ENCODE measurements around the gene POLR2E. TPM values are rescaled to one million over a fixed set of nuclear protein-coding genes. Genes with fewer than 3 reads are reported as not detected.

The POLR2E gene
- polyA plus RNA-seq, 3 donors: 162 to 168 (median 165) TPM

DNA sequence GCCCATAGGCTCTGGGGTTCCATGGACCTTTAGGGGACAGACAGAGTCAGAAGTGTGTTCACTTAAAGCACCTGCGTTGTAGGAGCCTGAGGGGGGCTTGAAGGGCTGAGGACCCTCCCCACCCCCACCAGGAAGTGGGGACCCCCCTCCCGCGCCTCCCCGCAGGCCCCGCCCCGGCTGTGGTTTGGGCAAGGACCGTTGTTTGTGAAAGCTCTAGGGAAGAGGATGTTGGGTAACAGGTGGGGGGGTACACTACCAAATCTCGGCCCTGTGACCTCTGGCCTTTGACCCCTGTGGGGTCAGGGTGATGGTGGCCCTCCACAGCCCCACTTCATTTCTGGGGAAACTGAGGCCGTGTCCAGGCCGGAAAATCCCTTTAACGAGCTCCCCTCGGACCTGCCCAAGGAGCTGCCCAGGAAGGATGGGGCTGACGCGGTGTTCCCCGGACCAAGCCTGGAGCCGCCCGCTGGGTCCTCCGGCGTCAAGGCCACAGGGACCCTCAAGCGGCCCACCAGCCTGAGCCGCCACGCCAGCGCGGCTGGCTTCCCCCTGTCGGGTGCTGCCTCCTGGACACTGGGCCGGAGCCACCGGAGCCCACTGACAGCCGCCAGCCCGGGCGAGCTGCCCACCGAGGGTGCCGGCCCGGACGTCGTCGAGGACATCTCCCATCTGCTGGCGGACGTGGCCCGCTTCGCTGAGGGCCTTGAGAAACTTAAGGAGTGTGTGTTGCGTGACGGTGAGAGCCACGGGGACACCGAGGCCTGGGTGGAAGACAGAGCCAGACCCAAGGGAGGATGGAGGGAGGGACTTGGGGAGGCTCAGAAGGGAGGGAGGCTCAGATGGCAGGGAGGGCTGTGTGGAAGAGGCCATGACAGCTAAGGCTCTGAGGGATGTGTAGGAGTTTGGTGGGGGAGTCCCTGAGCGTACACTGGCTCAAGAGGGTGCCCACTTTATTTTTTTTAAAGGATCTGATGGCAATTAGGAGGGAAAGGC lies 26.9 kb downstream of the POLR2E start:
- DNase-seq: no peak

DNA sequence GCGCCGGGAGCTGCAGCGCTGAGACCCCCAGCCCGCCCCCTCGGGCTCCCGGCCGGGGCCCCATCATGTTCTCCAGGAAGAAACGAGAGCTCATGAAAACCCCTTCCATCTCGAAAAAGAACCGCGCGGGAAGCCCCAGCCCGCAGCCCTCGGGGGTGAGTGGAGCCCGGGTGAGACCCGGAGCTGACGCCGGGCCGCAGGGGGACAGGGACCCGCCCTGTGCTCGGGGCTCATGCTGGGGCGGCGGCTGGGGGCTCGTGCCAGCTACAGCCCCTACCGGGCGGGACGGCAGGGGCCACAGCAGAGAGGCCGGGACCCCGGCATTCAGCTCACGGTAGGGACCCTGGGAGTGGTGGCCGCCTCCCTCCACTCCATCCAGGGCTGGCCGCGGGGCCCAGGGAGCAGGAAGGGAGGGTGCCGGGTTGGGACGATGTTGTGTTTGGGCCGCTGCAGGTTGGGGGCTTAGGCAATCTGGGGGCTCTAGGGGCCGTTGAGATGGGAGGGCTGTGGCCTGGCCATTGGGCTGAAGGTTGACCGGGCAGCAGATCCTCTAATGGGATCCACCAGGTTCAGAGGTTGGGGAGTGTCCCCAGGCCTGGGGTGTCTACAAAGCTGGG lies 27.7 kb downstream of the POLR2E start:
- no peak for DNase-seq

DNA sequence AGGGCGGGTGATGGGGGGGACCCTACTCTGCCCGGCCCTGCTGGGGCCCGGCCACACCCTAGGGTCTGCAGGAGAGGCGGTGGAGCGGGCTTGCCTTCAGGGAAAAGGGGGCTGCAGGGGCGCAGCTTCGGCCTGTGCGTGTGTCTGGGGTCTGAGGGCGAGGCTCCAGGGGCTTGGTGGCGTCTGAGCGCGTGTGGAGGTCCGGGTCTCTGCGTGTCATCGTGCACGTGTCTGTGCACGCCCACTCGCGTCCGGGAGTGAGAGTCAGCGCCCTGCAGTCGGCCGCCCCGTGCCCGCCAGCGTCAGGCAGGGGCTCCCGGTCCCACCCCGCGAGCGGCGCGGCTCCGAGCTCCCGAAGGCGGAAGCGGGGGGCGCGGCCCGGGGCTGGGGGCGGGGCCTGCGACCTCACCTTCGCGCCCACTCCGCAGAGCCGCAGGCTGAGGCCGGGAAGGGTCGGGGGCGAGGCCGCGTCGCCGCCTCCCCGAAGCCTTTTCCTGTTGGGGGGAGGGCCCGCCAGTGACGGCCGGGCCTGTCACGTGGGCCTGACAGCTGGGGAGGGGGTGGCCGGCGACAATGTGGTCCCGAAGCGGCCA lies 28.3 kb downstream of the POLR2E start, which contains the start of gene ARHGAP45:
Gene ARHGAP45 (plus strand): TSS at position 420 of the 593 bp plus-strand sequence. CDS start 239 bp downstream, outside the sequence.
- DNase-seq: no peak

DNA sequence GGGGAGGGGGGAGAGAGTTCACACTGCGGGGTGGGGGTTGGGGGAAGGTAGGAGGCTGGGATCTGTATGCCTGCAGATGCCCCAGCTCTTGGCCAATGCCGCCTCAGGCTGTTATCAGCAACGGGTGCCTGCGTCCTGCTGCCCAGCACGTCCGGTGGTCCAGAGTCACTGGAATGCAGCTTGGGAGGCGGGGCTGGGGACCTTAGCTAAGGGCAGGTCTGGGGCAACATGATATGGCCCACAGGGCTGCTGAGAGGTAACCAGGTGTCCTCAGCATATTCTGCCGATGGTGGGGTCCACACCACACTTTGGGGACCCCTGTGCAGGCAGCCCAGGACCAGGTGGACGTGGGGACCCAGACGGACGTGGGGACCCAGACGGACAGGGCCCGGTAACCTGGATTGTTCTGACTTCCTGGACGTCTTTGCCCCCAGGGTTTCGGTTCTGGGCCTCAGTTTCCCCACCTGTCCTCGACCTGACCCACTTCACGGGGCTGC lies 28.9 kb downstream of the POLR2E start:
- DNase-seq: no peak

DNA sequence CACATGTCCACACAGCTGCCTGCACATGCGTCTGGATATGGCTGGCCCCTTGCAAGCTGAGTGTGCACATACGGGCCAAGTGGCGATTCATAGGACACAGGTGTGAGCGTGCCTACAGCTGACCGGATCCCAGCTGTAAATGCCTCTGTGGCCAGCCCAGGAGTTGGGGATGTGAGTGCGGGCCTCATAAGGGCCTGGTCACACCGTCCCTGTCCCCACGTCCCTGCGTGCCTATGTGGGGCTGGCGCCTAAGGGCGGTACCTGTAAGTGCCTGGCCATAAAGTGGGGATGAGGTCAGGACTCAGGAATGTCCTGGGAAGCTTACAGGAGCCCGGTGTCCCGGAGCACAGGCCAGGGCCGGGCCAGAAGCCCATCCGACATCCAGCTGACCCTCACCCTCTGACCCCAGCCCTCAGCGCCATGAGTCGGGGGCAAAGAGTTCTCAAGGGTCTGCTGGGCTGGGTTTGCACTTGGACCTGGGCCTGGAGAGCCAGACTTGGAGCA lies 29.5 kb downstream of the POLR2E start:
- no peak for DNase-seq

DNA sequence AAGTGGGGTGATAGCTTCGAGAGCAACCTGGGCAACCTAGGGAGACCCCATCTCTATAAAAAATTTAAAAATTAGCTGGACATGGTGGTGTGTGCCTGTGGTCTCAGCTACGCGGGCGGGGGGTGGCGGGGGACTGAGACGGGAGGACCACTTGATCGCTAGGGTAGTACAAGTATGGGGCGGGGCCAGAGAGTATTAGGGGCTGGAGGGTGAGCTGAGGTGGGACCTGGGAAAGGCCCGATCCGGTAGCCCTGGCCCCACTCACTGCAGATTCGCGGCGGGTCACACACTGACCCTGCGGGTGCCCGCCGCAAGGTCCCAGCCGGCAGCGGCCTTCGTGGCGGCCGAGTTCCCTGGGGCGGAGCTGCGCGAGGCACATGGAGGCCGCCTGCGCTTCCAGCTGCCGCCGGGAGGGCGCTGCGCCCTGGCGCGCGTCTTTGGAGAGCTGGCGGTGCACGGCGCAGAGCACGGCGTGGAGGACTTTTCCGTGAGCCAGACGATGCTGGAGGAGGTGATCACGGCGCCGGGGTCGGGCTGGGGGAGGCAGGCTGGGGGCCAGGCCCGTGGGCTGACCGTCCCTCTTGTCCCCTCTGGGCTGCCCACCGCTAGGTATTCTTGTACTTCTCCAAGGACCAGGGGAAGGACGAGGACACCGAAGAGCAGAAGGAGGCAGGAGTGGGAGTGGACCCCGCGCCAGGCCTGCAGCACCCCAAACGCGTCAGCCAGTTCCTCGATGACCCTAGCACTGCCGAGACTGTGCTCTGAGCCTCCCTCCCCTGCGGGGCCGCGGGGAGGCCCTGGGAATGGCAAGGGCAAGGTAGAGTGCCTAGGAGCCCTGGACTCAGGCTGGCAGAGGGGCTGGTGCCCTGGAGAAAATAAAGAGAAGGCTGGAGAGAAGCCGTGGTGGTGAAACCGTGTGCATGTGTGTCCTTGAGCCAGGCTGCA lies 30.2 kb downstream of the POLR2E start:
- DNase-seq: no peak

DNA sequence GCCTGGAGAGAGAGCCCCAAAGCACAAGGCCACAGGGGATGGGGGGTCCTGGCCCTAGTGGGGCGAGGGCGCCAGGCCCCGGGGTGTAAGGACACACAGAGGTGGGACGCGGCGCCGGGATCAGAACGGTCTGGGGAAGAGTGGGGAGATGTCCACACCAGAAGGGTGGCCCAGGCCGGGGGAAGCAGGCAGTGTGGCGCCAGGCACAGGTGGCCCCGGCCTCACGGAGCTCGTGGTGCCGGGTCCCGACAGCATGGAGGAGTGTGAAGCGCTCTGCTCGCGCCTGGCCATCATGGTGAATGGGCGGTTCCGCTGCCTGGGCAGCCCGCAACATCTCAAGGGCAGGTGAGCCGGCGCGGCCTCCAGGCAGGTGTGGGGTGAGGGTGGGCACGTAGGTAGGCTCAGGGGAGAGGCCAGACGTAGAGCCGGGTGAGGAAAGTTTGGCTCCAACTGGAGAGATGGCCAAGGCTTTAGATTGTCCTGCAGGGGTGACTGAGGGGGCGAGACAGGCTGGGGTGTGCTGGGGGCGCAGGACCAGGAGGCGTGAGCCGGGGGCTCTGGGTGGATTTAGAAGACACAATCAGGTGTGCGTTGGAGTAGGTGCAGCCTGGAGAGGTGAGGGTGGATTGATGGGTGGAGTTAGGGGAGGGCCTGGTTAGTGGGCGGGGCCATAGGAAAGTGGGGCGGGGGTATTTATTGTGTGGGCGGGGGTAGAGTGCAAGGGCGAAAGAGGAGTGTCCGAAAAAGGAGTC lies 31.1 kb downstream of the POLR2E start:
- no peak for DNase-seq

DNA sequence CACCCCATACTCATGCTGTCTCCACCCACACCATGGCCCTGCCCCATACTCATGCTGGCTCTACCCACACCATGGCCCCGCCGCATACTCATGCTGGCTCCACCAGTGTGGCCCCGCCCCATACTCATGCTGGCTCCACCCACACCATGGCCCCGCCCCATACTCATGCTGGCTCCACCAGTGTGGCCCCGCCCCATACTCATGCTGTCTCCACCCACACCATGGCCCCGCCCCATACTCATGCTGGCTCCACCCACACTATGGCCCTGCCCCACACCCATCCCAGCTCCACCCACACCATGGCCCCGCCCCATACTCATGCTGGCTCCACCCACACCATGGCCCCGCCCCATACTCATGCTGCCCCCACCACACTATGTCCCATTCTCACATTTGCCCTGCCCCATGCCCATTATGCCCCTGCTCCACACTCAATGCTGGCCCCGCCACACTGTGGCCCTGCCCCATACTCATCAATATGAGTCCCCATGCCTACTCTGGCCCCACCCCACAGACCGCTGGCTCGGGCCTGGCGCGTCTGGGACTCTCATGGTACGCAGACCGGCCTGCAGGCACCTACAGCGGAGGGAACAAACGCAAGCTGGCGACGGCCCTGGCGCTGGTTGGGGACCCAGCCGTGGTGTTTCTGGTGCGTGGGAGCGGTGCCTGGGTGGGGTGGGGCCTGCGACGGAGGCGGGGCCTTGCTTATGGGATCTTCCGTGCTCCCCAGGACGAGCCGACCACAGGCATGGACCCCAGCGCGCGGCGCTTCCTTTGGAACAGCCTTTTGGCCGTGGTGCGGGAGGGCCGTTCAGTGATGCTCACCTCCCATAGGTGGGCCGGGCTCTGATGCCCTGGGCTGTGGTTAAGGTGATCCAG lies 31.9 kb downstream of the POLR2E start:
- no peak for DNase-seq

DNA sequence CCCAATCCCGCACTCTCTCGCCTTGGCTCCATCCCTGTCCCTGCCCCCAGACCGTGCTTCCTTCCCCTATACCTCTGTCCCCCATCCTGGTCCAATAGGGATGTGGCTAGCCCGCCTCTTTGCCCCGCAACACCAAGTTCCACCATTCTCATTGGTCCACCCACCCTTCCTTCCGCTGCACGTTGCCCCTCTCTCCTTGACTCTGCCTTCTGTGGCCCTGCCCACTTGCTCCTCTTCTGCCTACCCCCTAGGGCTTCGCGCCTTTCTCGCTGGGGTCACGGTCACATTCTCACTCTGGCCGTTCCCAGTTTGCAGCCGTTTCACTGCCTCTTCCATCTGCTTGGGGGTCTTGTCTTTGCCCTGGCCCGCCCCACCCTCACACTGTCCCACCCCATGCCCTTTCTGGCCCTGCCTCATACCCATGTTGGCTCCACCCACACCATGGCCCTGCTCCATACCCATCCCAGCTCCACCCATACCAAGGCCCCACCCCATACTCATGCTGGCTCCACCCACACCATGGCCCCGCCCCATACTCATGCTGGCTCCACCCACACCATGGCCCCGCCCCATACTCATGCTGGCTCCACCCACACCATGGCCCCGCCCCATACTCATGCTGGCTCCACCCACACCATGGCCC lies 32.7 kb downstream of the POLR2E start:
- no peak for DNase-seq

DNA sequence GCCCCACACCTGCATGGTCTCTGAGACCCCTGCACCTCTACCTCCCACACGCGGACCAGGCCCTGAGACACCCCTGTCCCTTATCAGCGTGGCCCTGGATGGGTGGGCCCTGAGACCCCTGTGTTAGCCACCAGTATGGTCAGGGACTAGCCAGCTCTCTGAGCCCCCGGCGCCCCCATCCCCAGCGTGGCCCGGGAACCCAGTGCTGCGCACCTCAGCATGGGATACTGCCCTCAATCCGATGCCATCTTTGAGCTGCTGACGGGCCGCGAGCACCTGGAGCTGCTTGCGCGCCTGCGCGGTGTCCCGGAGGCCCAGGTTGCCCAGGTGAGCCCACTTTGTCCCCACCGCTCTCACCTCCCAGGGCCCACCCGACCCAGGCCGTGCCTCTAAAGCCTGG lies 33.2 kb downstream of the POLR2E start:
- no peak for DNase-seq

DNA sequence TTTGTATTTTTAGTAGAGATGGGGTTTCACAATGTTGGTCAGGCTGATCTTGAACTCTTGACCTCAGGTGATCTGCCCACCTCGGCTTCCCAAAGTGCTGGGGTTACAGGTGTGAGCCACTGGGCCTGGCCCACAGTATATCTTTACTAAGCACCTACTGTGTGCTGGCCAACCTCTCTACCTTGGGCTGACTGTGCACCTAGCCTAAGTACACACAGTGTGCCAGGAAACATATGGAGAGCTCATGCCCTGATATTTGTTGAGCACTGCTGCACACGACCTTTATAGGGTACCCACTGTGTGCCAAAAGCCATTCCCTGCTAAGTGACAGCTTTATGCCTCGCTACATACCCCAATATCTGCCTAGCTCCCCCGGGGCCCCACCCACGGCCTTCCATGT lies 34.5 kb downstream of the POLR2E start:
- no peak for DNase-seq

DNA sequence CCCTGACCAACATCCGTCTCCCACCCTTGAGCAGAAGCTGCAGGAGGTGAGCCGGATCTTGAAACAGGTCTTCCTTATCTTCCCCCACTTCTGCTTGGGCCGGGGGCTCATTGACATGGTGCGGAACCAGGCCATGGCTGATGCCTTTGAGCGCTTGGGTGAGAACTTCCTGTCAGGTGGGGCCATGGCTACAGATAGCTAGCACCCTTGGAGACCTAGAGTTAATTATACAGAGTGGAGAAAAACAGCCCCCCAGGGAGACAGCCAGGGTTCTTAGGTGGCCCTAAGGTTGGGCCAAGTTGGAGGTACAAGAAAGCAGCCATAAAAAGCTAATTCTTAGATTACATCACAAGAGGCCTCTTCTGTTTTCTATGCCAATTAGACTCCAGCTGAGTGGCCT lies 37.1 kb downstream of the POLR2E start:
- DNase-seq: no peak

DNA sequence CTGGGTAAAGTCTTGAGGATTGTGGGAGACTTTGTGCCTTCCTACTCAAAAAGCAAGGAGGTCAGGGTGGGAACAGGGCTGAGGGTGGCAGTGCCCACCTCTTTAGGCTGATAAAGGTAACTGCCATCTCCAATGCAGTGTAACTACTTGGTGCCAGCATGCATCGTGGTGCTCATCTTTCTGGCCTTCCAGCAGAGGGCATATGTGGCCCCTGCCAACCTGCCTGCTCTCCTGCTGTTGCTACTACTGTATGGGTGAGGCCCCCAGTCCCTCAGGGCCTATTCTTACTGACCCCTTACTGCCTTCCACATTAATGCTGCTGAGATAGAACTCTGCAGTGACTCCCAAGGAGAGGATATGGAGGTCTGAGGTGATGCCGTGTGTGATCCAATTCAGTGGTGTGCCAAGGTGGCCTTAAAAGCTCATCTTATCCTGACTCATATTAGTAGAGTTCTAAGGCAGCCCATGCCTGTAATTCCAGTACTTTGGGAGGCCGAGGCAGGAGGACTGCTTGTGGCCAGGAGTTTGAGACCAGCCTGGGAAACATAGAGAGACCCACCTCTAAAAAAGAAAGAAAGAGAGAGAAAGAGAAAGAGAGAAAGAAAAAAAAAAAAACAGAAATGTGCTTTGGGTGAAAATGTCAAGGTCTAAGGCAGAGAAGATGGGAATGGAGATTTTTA lies 37.9 kb downstream of the POLR2E start:
- DNase-seq: no peak

DNA sequence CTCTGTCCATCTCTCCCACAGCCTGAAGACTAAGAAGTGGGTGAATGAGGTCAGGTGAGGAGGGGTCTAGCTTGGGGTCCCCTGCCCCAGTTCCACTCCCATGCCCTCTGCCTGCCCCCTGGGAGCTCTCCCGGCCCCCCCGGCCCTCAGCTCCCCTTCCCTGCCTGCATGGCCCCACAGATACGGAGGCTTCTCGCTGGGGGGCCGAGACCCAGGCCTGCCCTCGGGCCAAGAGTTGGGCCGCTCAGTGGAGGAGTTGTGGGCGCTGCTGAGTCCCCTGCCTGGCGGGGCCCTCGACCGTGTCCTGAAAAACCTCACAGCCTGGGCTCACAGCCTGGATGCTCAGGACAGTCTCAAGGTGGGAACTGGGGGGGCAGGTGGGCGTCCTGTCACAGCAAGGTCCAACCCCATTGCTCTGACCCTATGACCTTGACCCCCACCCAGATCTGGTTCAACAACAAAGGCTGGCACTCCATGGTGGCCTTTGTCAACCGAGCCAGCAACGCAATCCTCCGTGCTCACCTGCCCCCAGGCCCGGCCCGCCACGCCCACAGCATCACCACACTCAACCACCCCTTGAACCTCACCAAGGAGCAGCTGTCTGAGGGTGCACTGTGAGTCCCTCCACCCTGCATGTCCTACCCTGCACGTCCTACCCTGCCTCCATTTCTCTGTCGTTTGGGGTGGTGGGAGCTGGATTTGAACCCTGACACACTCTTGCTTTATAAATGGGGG lies 39.1 kb downstream of the POLR2E start:
- DNase-seq: no peak

DNA sequence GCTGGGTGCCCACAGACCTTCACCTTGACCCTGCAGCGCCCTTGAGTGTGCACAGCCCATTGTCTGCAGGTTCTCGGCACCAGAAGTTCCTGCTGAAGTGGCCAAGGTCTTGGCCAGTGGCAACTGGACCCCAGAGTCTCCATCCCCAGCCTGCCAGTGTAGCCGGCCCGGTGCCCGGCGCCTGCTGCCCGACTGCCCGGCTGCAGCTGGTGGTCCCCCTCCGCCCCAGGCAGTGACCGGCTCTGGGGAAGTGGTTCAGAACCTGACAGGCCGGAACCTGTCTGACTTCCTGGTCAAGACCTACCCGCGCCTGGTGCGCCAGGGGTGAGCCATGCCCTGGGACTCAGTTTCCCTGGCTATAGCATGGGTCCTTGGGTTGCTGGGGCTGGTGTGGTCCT lies 40.1 kb downstream of the POLR2E start:
- no peak for DNase-seq

DNA sequence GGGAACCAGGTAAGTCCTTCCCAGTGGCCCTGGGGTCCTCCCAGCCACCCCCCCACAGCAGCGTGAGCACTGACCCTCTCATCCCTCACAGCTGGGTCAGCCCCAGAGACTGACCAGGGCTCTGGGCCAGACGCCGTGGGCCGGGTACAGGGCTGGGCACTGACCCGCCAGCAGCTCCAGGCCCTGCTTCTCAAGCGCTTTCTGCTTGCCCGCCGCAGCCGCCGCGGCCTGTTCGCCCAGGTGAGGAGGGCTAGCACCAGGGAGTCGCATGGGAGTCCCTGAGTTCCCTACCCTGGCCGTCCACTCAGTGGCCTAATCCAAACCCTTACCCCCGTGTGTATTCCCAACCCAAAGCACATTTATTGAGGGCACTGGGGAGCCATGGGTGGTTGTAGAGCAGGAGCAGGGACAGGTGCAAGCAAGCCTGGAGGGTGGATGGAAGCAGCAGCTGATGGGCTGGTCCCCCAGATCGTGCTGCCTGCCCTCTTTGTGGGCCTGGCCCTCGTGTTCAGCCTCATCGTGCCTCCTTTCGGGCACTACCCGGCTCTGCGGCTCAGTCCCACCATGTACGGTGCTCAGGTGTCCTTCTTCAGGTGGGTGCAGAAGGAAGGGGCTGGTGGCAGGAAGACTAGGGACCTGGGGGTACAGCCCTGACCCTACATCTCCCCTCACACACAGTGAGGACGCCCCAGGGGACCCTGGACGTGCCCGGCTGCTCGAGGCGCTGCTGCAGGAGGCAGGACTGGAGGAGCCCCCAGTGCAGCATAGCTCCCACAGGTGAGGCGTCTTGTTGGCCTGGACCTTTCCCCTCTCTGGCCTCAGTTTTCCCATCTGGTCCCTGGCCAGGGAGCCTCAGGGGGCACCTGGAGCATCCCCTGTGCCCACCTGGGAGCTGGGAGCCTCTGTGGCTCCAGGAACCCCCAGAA lies 40.8 kb downstream of the POLR2E start:
- no peak for DNase-seq
